Measurements from ENCODE around the gene TRIM63. TPM values are rescaled to one million over a fixed set of nuclear protein-coding genes. Genes with fewer than 3 reads are reported as not detected.

The TRIM63 gene
- total RNA-seq, 1 experiment from 2014 or later = not detected

DNA sequence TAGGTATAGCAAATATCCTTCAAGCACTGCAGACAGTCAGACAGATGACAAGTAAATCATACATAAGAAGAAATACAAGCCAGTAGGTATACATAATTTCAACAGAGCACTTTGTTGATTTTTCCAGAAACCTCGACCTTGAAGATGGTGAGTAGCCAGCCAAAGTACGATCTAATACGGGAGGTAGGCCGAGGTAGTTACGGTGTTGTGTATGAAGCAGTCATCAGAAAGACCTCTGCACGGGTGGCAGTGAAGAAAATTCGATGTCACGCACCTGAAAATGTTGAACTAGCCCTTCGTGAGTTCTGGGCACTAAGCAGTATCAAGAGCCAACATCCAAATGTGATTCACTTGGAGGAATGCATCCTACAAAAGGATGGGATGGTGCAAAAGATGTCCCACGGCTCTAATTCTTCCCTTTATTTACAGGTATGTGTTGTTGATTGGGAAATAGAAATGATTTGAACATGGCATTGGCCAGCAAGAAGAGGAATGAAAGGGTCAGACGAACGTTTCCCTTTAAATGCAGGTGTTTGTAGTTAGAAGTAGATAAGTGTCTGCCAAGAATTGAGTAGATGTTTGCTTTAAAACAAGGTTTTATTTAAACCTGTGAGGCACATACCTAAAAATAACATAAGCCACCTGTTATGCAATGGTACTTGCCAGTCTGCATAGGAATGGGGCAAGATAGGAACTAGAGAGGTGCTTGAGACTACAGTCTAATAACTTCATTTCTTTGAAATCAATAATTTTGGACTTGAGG, 46.9 kb upstream of the TRIM63 start:
- no peaks in the 10 kb centered on the region for H3K79me2 ChIP-seq (ENCODE audit: insufficient read depth, low read length)
- H3K79me1 ChIP-seq (ENCODE audit: insufficient read depth, low read depth, low read length, poor library complexity, severe bottlenecking) = no peaks in the 10 kb centered on the region
- no peak overlapping the region for H2BK12ac ChIP-seq (ENCODE audit: insufficient read length, low read depth, low read length)
- peaks cover 18% of the 10 kb centered on the region in 2 experiments for H3K4me1 Mint-ChIP-seq
- no peak overlapping the region for H3K14ac ChIP-seq (ENCODE audit: insufficient read depth, low read length)
- no peak overlapping the region for H2AFZ ChIP-seq (ENCODE audit: low read length)
- no peaks in the 10 kb centered on the region for H3K4me1 ChIP-seq (ENCODE audit: insufficient read depth, low read length)
- H3T11ph ChIP-seq (ENCODE audit: low read length) = no peak overlapping the region
- no CpG with 5 or more reads among the region's 12 CpGs for WGBS (ENCODE audit: extremely low coverage, insufficient read length, low lambda C conversion rate)
- H3K27ac Mint-ChIP-seq = no peak overlapping the region
- H3K27me3 Mint-ChIP-seq (ENCODE audit: low read depth) = peaks cover 13% of the 10 kb centered on the region
- no peak overlapping the region for H4K5ac ChIP-seq (ENCODE audit: insufficient read length, low read depth, low read length)
- H2BK15ac ChIP-seq (ENCODE audit: low read depth, low read length) = no peak overlapping the region
- no peak overlapping the region for H3K27ac ChIP-seq (ENCODE audit: insufficient read length, low read depth, low read length)
- H3K27me3 ChIP-seq (ENCODE audit: insufficient read depth, low read length) = no peaks in the 10 kb centered on the region
- peaks cover 11% of the 10 kb centered on the region for H3K23me2 ChIP-seq (ENCODE audit: insufficient read length, low read depth, low read length, poor library complexity, severe bottlenecking)
- no peaks in the 10 kb centered on the region for H4K20me1 ChIP-seq (ENCODE audit: control insufficient read depth, insufficient read depth, insufficient read length)
- no peak overlapping the region for H3K56ac ChIP-seq (ENCODE audit: insufficient read length, low read depth, low read length)
- no peaks in the 10 kb centered on the region for H3K9me3 ChIP-seq (ENCODE audit: control insufficient read depth, low read depth, low read length)
- H2AK5ac ChIP-seq (ENCODE audit: insufficient read length, low read length) = no peak overlapping the region
- H4K91ac ChIP-seq (ENCODE audit: insufficient read length, low read depth, low read length) = no peak overlapping the region
- peak overlapping the region in 1 of 2 experiments; percentile 12; a peak in 1 of 5 replicates for H3K4me3 Mint-ChIP-seq
- TF ChIP-seq, protein P1, sequence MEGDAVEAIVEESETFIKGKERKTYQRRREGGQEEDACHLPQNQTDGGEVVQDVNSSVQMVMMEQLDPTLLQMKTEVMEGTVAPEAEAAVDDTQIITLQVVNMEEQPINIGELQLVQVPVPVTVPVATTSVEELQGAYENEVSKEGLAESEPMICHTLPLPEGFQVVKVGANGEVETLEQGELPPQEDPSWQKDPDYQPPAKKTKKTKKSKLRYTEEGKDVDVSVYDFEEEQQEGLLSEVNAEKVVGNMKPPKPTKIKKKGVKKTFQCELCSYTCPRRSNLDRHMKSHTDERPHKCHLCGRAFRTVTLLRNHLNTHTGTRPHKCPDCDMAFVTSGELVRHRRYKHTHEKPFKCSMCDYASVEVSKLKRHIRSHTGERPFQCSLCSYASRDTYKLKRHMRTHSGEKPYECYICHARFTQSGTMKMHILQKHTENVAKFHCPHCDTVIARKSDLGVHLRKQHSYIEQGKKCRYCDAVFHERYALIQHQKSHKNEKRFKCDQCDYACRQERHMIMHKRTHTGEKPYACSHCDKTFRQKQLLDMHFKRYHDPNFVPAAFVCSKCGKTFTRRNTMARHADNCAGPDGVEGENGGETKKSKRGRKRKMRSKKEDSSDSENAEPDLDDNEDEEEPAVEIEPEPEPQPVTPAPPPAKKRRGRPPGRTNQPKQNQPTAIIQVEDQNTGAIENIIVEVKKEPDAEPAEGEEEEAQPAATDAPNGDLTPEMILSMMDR (conservative IDR thresholded peaks at IDR 0.05) = no peak
- no peak overlapping the region for H3K23ac ChIP-seq (ENCODE audit: insufficient read length, low read depth, low read length)
- H2BK20ac ChIP-seq (ENCODE audit: low read depth, low read length, poor library complexity, severe bottlenecking) = no peak overlapping the region
- peaks cover 0 to 2% of the 10 kb centered on the region in 2 experiments; a peak in 1 of 5 replicates for H3K9me3 Mint-ChIP-seq
- H3K18ac ChIP-seq (ENCODE audit: insufficient read length, low read depth, low read length) = no peak overlapping the region
- no peak overlapping the region for H2BK120ac ChIP-seq (ENCODE audit: low read depth, low read length, poor library complexity, severe bottlenecking)
- H2BK5ac ChIP-seq (ENCODE audit: insufficient read length, low read length) = no peak overlapping the region
- H3K36me3 Mint-ChIP-seq (ENCODE audit: insufficient read depth in 1 of 3, low read depth in 3 of 3) = peaks cover 2 to 34% (median 19%) of the 10 kb centered on the region in 3 experiments; a peak in 5 of 7 replicates
- H3K9ac ChIP-seq (ENCODE audit: extremely low read depth, insufficient read length, low read length) = no peak overlapping the region
- peak; percentile 10 for DNase-seq
- H3K4ac ChIP-seq (ENCODE audit: low read depth, low read length) = no peak overlapping the region
- H3K4me2 ChIP-seq (ENCODE audit: insufficient read depth, insufficient read length, low read length) = no peak overlapping the region
- H4K8ac ChIP-seq (replicated peaks; ENCODE audit: insufficient read length, low read depth, low read length) = no peak overlapping the region
